ENCODE data around the gene CD70.
"Not testable (repeated sequence)": the region's sequence is repeated elsewhere in the genome, so short reads cannot be mapped to it uniquely, and the experiment has no call there.

Gene CD70, protein sequence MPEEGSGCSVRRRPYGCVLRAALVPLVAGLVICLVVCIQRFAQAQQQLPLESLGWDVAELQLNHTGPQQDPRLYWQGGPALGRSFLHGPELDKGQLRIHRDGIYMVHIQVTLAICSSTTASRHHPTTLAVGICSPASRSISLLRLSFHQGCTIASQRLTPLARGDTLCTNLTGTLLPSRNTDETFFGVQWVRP

DNA sequence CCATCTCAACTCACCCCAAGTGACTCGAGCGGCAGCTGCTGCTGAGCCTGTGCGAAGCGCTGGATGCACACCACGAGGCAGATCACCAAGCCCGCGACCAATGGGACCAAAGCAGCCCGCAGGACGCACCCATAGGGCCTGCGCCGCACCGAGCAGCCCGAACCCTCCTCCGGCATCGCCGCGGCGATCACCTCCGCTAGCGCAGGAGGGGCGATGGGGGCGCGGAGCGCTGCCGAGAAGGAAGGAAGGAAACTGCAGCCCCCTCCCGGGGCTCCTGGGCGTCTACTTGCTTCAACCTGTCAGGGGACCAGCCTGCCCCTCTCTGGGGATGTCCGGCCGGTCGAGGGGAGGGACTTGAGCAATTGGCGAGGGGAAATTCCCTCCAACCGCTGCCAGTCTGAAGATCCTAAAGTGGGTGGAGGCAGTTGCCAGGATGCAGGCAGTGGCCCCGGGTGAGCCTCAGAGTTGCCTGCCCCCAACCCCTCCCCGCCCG, at the start of gene CD70:
Gene CD70, minus strand, starts transcription at position 324 of the 493 bp plus-strand sequence. Its CDS starts 148 bp downstream, at position 176.
- DNase-seq (ENCODE audit: low read depth), result peak; percentile 51
- no peak within 1 kb of the TSS for H3K4me3 ChIP-seq (ENCODE audit: low read length)
- TF ChIP-seq, protein P1, sequence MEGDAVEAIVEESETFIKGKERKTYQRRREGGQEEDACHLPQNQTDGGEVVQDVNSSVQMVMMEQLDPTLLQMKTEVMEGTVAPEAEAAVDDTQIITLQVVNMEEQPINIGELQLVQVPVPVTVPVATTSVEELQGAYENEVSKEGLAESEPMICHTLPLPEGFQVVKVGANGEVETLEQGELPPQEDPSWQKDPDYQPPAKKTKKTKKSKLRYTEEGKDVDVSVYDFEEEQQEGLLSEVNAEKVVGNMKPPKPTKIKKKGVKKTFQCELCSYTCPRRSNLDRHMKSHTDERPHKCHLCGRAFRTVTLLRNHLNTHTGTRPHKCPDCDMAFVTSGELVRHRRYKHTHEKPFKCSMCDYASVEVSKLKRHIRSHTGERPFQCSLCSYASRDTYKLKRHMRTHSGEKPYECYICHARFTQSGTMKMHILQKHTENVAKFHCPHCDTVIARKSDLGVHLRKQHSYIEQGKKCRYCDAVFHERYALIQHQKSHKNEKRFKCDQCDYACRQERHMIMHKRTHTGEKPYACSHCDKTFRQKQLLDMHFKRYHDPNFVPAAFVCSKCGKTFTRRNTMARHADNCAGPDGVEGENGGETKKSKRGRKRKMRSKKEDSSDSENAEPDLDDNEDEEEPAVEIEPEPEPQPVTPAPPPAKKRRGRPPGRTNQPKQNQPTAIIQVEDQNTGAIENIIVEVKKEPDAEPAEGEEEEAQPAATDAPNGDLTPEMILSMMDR (IDR thresholded peaks at IDR 0.05; ENCODE audit: insufficient read depth, low read depth, low read length, missing control alignments), result no peak

DNA sequence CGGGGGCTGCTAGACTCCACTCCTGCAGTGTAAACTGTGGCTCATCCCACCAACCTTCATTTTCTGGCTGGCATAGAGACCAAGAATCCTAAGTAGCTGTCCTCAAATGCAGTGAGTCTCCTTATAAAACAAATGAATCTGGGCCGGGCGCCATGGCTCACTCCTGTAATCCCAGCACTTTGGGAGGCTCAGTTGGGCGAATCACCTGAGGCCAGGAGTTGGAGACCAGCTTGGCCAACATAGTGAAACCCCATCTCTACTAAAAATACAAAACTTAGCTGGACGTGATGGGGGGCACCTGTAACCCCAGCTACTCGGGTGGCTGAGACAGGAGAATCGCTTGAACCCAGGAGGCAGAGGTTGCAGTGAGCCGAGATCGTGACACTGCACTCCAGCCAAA, 49.4 kb upstream of the CD70 start:
- not testable (repeated sequence) for H3K4me3 ChIP-seq (ENCODE audit: low read length); DNase-seq (ENCODE audit: low read depth)

DNA sequence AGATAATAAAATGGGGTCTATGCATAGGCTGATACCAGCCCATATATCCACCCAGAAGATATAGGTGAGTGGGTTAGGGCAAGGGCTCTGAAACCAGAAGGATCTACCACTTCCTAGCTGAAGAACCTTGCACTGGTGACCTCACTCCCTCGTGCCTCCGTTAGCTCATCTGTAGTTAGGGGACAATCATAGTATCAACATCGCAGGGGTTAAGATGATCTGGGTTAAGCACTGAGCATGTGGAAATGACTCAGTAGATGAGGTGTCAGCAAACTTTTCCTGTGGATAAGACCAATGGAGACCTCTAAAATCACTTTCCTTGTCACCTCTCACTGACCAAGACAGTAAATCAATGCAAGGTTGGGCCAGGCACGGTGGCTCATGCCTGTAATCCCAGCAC, 48.5 kb upstream of the CD70 start:
- TF ChIP-seq, protein P1 (IDR thresholded peaks at IDR 0.05; ENCODE audit: insufficient read depth, low read depth, low read length, missing control alignments), result no peak
- no peak overlapping the region for H3K4me3 ChIP-seq (ENCODE audit: low read length)
- peak; percentile 11 for DNase-seq (ENCODE audit: low read depth)

DNA sequence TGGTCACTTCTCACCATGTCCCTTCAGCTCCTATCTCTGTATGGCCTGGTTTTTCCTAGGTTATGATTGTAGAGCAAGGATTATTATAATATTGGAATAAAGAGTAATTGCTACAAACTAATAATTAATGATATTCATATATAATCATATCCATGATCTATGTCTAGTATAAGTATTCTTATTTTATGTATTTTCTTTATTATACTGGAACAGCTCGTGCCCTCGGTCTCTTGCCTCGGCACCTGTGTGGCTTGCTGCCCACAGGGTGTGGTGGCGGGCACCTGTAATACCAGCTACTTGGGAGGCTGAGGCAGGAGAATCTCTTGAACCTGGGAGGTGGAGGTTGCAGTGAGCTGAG, 42.5 kb upstream of the CD70 start:
- DNase-seq (ENCODE audit: low read depth); H3K4me3 ChIP-seq (ENCODE audit: low read length): not testable (repeated sequence)

DNA sequence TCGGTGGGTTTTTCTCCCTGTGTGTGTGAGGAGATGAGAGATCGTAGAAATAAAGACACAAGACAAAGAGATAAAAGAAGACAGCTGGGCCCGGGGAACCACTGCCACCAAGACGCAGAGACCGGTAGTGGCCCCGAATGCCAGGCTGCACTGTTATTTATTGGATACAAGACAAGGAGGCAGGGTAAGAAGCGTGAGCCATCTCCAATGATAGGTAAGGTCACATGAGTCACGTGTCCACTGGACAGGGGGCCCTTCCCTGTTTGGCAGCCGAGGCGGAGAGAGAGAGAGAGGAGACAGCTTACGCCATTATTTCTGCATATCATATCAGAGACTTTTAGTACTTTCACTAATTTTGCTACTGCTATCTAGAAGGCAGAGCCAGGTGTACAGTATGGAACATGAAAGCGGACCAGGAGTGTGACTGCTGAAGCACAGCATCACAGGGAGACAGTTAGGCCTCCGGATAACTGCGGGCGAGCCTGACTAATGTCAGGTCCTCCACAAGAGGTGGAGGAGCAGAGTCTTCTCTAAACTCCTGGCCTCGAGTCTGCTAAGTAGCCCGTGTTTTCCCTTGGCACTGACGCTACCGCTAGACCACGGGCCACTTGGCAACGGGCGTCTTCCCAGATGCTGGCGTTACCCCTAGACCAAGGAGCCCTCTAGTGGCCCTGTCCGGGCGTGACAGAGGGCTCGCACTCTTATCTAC, 42.0 kb upstream of the CD70 start:
- TF ChIP-seq, protein P1 (IDR thresholded peaks at IDR 0.05; ENCODE audit: insufficient read depth, low read depth, low read length, missing control alignments), result peak; percentile 73
- not testable (repeated sequence) for H3K4me3 ChIP-seq (ENCODE audit: low read length)
- peak; percentile 68 for DNase-seq (ENCODE audit: low read depth)

DNA sequence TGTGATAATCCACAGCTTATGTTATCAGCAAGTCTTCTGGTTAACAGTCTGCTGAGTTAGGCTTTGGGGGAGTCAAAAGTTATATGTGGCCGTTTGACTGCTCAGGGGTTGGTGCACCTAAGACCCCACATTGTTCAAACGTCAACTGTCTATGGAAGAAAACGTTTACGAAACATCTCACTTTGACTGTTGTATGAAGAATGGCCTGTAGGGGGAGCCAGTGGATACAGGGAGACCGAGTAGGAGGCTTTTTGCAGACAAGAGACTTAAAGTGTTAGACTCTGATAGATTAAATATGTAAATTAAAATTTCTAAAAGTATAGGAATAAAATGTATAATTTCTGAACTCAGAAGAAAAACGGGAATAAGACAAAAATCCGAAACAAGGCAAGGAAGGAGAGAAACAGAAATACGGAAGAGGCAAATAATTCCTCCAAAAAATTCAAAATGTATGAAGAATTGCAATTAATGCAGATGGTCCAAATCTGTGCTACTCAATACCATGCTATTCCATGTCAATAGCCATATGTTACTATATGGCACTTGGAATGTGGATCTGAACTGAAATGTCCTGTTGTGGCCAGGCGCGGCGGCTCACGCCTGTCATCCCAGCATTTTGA, 41.2 kb upstream of the CD70 start:
- H3K4me3 ChIP-seq (ENCODE audit: low read length), result no peak overlapping the region
- TF ChIP-seq, protein P1 (IDR thresholded peaks at IDR 0.05; ENCODE audit: insufficient read depth, low read depth, low read length, missing control alignments), result peak; percentile 94
- peak; percentile 77 for DNase-seq (ENCODE audit: low read depth)

DNA sequence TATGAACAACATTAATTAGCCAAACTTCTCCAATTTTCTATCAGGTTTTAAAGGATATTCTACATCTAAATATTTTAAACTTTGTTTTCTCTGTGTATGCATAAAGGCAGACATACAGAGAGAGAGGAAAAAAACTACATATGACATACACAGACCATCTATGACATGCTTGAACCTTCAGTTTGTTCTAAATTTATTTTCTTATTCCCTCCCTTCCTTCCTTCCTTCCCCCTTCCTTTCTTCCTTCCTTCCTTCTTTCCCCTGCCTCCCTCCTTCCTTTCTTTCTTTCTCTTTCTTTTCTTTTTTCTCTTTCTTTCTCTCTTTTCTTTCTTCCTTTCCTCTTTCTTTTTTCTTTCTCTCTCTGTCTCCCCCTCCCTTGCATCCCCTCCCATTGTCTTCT, 35.8 kb upstream of the CD70 start:
- TF ChIP-seq, protein P1 (IDR thresholded peaks at IDR 0.05; ENCODE audit: insufficient read depth, low read depth, low read length, missing control alignments), result no peak
- no peak overlapping the region for H3K4me3 ChIP-seq (ENCODE audit: low read length)
- DNase-seq (ENCODE audit: low read depth), result no peak
